SK-N-SH treated with all-trans-retinoic acid at 6 μM for 48 hours (cell line): Measurements from ENCODE around the gene KCNK6.

Experiments
- ATAC-seq: fragments of 200-7000 bp; cut with Tn5 transposase; 3 replicates; pipeline ENCODE4 v1.9.1; 2020; ENCODE audit warnings: mild to moderate bottlenecking, moderate library complexity
- ARNTL ChIP-seq: fragments of 450-650 bp; formaldehyde crosslinking; IDR thresholded peaks from 2 replicates; pipeline ENCODE4 v1.5.0; 2020; ENCODE audit warnings: low read depth, mild to moderate bottlenecking, moderate library complexity, borderline replicate concordance
- CSDC2 ChIP-seq: fragments of 250-450 bp; sonication (Bioruptor Pico); IDR thresholded peaks from 2 replicates; pipeline ENCODE4 v1.5.0; 2020; ENCODE audit warnings: mild to moderate bottlenecking, moderate library complexity
- CSRNP3 ChIP-seq: fragments of 250-450 bp; sonication (Bioruptor Pico); IDR thresholded peaks from 2 replicates; pipeline ENCODE4 v1.5.1; 2021; ENCODE audit warnings: mild to moderate bottlenecking, moderate library complexity
- GLIS3 ChIP-seq: fragments of 250-450 bp; sonication (Bioruptor Pico); IDR thresholded peaks from 2 replicates; pipeline ENCODE4 v1.5.0; 2020; ENCODE audit warnings: mild to moderate bottlenecking, moderate library complexity
- ISL1 ChIP-seq: fragments of 250-450 bp; sonication (Bioruptor Pico); IDR thresholded peaks from 2 replicates; pipeline ENCODE4 v2.1.2; 2022; ENCODE audit warnings: mild to moderate bottlenecking, moderate library complexity
- OSR1 ChIP-seq: fragments of 250-450 bp; sonication (Bioruptor Pico); IDR thresholded peaks from 2 replicates; pipeline ENCODE4 v1.8.0; 2022; ENCODE audit warnings: moderate library complexity, mild to moderate bottlenecking, inconsistent platforms
- RARB ChIP-seq: fragments of 250-450 bp; sonication (Bioruptor Pico); IDR thresholded peaks from 2 replicates; pipeline ENCODE4 v1.8.0; 2021; ENCODE audit warnings: mild to moderate bottlenecking, moderate library complexity
- TCF4 ChIP-seq: fragments of 250-450 bp; sonication (Bioruptor Pico); IDR thresholded peaks from 2 replicates; pipeline ENCODE4 v1.8.0; 2021; ENCODE audit warnings: mild to moderate bottlenecking, moderate library complexity, borderline replicate concordance
- TOX ChIP-seq: fragments of 250-450 bp; sonication (Bioruptor Pico); IDR thresholded peaks from 2 replicates; pipeline ENCODE4 v1.8.0; 2021; ENCODE audit warnings: mild to moderate bottlenecking, moderate library complexity, borderline replicate concordance
- ZC3H10 ChIP-seq: fragments of 250-450 bp; sonication (Bioruptor Pico); IDR thresholded peaks from 2 replicates; pipeline ENCODE4 v1.5.1; 2021; ENCODE audit warnings: mild to moderate bottlenecking, moderate library complexity
- ZFP3 ChIP-seq: fragments of 250-450 bp; sonication (Bioruptor Pico); IDR thresholded peaks from 2 replicates; pipeline ENCODE4 v1.5.0; 2020; ENCODE audit warnings: mild to moderate bottlenecking, moderate library complexity
- ZFP30 ChIP-seq: fragments of 450-650 bp; formaldehyde crosslinking; IDR thresholded peaks from 2 replicates; pipeline ENCODE4 v1.5.0; 2022; ENCODE audit warnings: mild to moderate bottlenecking, moderate library complexity
- ZNF565 ChIP-seq: fragments of 450-650 bp; formaldehyde crosslinking; conservative IDR thresholded peaks from 2 replicates; pipeline ENCODE4 v1.5.0; 2020; ENCODE audit warnings: low read depth, mild to moderate bottlenecking, moderate library complexity
- ZNF70 ChIP-seq: fragments of 450-650 bp; formaldehyde crosslinking; IDR thresholded peaks from 2 replicates; pipeline ENCODE4 v1.5.0; 2020; ENCODE audit warnings: mild to moderate bottlenecking, moderate library complexity
- TF ChIP-seq, protein P1 (sequence below): fragments of 250-450 bp; sonication (Bioruptor Pico); IDR thresholded peaks from 2 replicates; pipeline ENCODE4 v1.8.0; 2020; ENCODE audit warnings: mild to moderate bottlenecking, moderate library complexity, borderline replicate concordance
- TF ChIP-seq, protein P2 (sequence below): fragments of 250-450 bp; sonication (Bioruptor Pico); IDR thresholded peaks from 2 replicates; pipeline ENCODE4 v1.5.1; 2020; ENCODE audit warnings: low read depth, mild to moderate bottlenecking, moderate library complexity
- TF ChIP-seq, protein P3 (sequence below): fragments of 250-450 bp; sonication (Bioruptor Pico); IDR thresholded peaks from 2 replicates; pipeline ENCODE4 v1.8.0; 2021; ENCODE audit warnings: low read depth, mild to moderate bottlenecking, moderate library complexity, borderline replicate concordance

KCNK6 gene

GRCh38 chr19:38346837-38347236, 27.2 kb downstream of the KCNK6 start (continued):
- TF ChIP-seq, protein P1, sequence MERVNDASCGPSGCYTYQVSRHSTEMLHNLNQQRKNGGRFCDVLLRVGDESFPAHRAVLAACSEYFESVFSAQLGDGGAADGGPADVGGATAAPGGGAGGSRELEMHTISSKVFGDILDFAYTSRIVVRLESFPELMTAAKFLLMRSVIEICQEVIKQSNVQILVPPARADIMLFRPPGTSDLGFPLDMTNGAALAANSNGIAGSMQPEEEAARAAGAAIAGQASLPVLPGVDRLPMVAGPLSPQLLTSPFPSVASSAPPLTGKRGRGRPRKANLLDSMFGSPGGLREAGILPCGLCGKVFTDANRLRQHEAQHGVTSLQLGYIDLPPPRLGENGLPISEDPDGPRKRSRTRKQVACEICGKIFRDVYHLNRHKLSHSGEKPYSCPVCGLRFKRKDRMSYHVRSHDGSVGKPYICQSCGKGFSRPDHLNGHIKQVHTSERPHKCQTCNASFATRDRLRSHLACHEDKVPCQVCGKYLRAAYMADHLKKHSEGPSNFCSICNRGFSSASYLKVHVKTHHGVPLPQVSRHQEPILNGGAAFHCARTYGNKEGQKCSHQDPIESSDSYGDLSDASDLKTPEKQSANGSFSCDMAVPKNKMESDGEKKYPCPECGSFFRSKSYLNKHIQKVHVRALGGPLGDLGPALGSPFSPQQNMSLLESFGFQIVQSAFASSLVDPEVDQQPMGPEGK (CRISPR knock-in tag): no peak

GRCh38 chr19:38350883-38351282, 31.2 kb downstream of the KCNK6 start:
- TF ChIP-seq GLIS3 (CRISPR knock-in tag): no peak
- TF ChIP-seq ARNTL: no peak
- TF ChIP-seq, protein P2, sequence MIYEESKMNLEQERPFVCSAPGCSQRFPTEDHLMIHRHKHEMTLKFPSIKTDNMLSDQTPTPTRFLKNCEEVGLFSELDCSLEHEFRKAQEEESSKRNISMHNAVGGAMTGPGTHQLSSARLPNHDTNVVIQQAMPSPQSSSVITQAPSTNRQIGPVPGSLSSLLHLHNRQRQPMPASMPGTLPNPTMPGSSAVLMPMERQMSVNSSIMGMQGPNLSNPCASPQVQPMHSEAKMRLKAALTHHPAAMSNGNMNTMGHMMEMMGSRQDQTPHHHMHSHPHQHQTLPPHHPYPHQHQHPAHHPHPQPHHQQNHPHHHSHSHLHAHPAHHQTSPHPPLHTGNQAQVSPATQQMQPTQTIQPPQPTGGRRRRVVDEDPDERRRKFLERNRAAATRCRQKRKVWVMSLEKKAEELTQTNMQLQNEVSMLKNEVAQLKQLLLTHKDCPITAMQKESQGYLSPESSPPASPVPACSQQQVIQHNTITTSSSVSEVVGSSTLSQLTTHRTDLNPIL (CRISPR knock-in tag): no peak
- TF ChIP-seq ZNF565 (CRISPR knock-in tag): no peak
- no peak for TF ChIP-seq CSRNP3 (CRISPR knock-in tag)
- TF ChIP-seq ISL1 (CRISPR knock-in tag): no peak
- TF ChIP-seq ZFP3 (CRISPR knock-in tag): no peak
- TF ChIP-seq, protein P3, sequence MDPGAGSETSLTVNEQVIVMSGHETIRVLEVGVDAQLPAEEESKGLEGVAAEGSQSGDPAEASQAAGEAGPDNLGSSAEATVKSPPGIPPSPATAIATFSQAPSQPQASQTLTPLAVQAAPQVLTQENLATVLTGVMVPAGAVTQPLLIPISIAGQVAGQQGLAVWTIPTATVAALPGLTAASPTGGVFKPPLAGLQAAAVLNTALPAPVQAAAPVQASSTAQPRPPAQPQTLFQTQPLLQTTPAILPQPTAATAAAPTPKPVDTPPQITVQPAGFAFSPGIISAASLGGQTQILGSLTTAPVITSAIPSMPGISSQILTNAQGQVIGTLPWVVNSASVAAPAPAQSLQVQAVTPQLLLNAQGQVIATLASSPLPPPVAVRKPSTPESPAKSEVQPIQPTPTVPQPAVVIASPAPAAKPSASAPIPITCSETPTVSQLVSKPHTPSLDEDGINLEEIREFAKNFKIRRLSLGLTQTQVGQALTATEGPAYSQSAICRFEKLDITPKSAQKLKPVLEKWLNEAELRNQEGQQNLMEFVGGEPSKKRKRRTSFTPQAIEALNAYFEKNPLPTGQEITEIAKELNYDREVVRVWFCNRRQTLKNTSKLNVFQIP (CRISPR knock-in tag): no peak
- no peak for TF ChIP-seq TCF4 (CRISPR knock-in tag)
- no peak for TF ChIP-seq CSDC2 (CRISPR knock-in tag)
- TF ChIP-seq OSR1 (CRISPR knock-in tag): no peak
- TF ChIP-seq TOX: no peak
- no peak for TF ChIP-seq ZFP30 (CRISPR knock-in tag)
- ATAC-seq: no peak

DNA sequence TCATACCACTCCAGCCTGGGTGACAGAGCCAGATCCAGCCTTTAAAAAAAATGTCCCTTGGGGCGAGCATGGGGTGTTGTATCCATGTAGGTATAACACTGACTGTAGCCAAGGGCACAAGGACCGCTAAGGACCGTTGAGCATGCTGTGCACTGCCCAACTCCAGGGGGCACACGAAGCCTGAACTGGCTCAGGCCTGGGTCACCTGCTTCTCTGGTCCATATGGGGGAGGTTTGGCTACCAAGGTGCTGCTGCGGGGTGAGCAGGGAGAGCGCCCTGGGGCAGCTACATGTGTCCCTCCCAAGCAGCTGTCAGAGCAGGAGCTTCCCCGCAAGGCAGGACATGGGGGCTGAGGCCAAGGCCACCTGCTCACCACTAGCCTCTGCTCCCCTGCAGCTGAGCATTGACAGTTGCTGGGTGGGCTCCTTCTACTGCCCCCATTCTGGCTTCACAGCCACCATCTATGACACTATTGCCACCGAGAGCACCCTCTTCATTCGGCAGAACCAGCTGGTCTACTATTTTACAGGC, 32.3 kb downstream of the KCNK6 start:
- ATAC-seq: peak; percentile 33

DNA sequence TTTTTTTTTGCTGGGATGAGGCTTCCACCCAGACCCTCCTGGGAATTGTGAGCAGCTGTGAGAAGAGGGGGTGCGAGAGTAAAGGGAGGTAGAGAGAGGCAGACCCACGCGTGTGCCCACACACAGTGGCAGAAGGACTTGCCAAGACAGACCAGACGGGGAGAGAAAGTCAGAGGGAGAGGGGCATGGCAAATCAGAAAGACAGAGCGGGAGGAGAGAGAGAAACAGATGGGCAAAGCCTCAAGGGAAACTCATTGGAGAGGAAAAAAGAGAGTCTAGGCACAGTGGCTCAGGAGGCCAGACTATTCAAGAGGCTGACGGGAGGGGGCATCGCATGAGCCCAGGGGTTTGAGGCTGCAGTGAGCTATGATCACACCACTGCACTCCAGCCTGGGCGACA, 33.0 kb downstream of the KCNK6 start:
- TF ChIP-seq TOX (no peak), ZFP30 (CRISPR knock-in tag) (no peak), ISL1 (CRISPR knock-in tag) (no peak), ZFP3 (CRISPR knock-in tag) (no peak), RARB (no peak), ZC3H10 (CRISPR knock-in tag) (no peak), ZNF70 (CRISPR knock-in tag) (no peak), GLIS3 (CRISPR knock-in tag) (no peak)
- TF ChIP-seq, protein P1 (CRISPR knock-in tag): no peak
- no peak for ATAC-seq

More for the DNA sequence above, 32.3 kb downstream of the KCNK6 start:
- TF ChIP-seq RARB: no peak
- TF ChIP-seq, protein P2 (CRISPR knock-in tag): no peak
- no peak for TF ChIP-seq ZNF70 (CRISPR knock-in tag)
- TF ChIP-seq ZFP3 (CRISPR knock-in tag): no peak
- TF ChIP-seq, protein P3 (CRISPR knock-in tag): no peak
